ENCODE data around the gene MRPS35. TPM values are rescaled to one million over a fixed set of nuclear protein-coding genes. Genes with fewer than 3 reads are reported as not detected.

Gene MRPS35
- total RNA-seq, 1 donor from 2014 or later, result 31.0 TPM

DNA sequence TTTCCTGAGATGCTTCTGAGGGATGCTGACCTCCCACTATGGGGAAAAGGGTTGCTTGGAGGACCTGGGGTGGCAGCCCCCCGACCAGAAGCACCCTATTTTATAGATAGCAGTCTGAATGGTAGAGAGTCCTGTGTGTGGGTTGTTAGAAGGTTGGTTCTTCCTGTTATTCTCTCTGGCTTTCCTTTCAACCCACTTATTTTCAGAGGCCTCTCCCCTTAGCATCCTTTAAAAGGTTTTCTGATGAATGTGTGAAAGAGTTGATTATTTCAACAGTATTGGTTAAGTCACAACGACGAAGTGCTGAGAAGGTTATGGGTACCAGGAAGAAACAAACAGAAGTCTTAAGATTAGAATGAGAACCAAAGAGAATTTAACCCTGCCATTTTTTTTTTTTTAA lies 90.2 kb downstream of the MRPS35 start:
- no peak for DNase-seq (ENCODE audit: extremely low spot score, unreplicated experiment)
- Mint-ChIP-seq H3K36me3 (ENCODE audit: unreplicated experiment) (peaks cover 24% of the 10 kb centered on the region), H3K4me1 (ENCODE audit: unreplicated experiment) (peaks cover 1% of the 10 kb centered on the region), H3K27me3 (ENCODE audit: unreplicated experiment) (no peaks in the 10 kb centered on the region), H3K27ac (ENCODE audit: unreplicated experiment) (no peak overlapping the region), H3K4me3 (ENCODE audit: unreplicated experiment) (no peak overlapping the region), H3K9me3 (ENCODE audit: unreplicated experiment) (no peaks in the 10 kb centered on the region)
- TF ChIP-seq, protein P1, sequence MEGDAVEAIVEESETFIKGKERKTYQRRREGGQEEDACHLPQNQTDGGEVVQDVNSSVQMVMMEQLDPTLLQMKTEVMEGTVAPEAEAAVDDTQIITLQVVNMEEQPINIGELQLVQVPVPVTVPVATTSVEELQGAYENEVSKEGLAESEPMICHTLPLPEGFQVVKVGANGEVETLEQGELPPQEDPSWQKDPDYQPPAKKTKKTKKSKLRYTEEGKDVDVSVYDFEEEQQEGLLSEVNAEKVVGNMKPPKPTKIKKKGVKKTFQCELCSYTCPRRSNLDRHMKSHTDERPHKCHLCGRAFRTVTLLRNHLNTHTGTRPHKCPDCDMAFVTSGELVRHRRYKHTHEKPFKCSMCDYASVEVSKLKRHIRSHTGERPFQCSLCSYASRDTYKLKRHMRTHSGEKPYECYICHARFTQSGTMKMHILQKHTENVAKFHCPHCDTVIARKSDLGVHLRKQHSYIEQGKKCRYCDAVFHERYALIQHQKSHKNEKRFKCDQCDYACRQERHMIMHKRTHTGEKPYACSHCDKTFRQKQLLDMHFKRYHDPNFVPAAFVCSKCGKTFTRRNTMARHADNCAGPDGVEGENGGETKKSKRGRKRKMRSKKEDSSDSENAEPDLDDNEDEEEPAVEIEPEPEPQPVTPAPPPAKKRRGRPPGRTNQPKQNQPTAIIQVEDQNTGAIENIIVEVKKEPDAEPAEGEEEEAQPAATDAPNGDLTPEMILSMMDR (IDR thresholded peaks at IDR 0.05), result no peak

DNA sequence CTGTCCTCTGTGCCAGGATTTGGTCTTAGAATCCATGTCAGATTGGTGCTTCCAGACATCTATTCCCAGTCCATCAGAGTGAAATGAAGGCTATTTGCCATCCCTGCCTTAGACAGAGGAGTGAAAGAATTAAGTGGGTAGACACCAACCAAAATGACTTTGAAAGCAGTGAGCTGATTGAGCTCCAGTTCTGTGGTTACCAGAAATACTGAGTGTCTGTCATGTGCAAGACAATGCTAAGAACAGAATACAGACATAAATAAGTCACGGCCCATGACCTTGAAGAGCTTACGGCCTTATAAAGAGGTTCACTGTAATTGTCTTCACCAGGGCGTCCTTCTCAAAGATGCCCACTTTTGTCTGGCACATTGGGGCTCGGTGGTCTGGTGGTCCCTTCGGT lies 91.0 kb downstream of the MRPS35 start:
- Mint-ChIP-seq H3K4me1 (ENCODE audit: unreplicated experiment) (peaks cover 1% of the 10 kb centered on the region), H3K27ac (ENCODE audit: unreplicated experiment) (no peak overlapping the region), H3K27me3 (ENCODE audit: unreplicated experiment) (no peaks in the 10 kb centered on the region), H3K4me3 (ENCODE audit: unreplicated experiment) (no peak overlapping the region), H3K36me3 (ENCODE audit: unreplicated experiment) (peaks cover 20% of the 10 kb centered on the region), H3K9me3 (ENCODE audit: unreplicated experiment) (no peaks in the 10 kb centered on the region)
- no peak for DNase-seq (ENCODE audit: extremely low spot score, unreplicated experiment)
- TF ChIP-seq, protein P1 (IDR thresholded peaks at IDR 0.05), result no peak

DNA sequence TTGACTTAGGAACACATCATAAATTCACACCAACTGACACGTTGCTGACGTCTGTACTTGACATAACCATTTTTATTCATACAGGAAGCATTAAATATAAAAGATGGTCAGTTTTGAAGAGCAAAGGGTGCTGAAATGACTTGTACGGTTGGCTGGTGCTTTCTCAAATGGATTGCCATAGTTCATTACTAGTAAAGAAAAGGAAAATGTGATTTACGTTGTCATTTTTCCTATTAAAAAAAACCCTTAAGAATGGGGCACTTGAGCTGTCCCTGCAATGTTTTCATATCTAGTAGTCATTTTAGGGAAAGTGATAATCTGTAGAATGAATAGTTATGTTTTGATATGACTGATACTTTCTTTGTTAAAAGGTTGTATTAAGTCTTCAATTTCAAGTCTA lies 91.9 kb downstream of the MRPS35 start:
- no peak overlapping the region for H3K27ac Mint-ChIP-seq (ENCODE audit: unreplicated experiment)
- TF ChIP-seq, protein P1 (IDR thresholded peaks at IDR 0.05), result no peak
- H3K4me1 Mint-ChIP-seq (ENCODE audit: unreplicated experiment), result peaks cover 1% of the 10 kb centered on the region
- DNase-seq (ENCODE audit: extremely low spot score, unreplicated experiment), result no peak
- no peaks in the 10 kb centered on the region for H3K27me3 Mint-ChIP-seq (ENCODE audit: unreplicated experiment)
- H3K4me3 Mint-ChIP-seq (ENCODE audit: unreplicated experiment), result no peak overlapping the region
- H3K9me3 Mint-ChIP-seq (ENCODE audit: unreplicated experiment), result no peaks in the 10 kb centered on the region
- H3K36me3 Mint-ChIP-seq (ENCODE audit: unreplicated experiment), result peaks cover 11% of the 10 kb centered on the region

GRCh38 chr12:27802936-27803335 lies 92.3 kb downstream of the MRPS35 start:
- DNase-seq (ENCODE audit: extremely low spot score, unreplicated experiment), result no peak
- Mint-ChIP-seq H3K4me1 (ENCODE audit: unreplicated experiment) (peaks cover 1% of the 10 kb centered on the region), H3K9me3 (ENCODE audit: unreplicated experiment) (no peaks in the 10 kb centered on the region), H3K36me3 (ENCODE audit: unreplicated experiment) (peaks cover 8% of the 10 kb centered on the region), H3K27me3 (ENCODE audit: unreplicated experiment) (no peaks in the 10 kb centered on the region), H3K4me3 (ENCODE audit: unreplicated experiment) (no peak overlapping the region), H3K27ac (ENCODE audit: unreplicated experiment) (no peak overlapping the region)
- TF ChIP-seq, protein P1 (IDR thresholded peaks at IDR 0.05), result no peak

DNA sequence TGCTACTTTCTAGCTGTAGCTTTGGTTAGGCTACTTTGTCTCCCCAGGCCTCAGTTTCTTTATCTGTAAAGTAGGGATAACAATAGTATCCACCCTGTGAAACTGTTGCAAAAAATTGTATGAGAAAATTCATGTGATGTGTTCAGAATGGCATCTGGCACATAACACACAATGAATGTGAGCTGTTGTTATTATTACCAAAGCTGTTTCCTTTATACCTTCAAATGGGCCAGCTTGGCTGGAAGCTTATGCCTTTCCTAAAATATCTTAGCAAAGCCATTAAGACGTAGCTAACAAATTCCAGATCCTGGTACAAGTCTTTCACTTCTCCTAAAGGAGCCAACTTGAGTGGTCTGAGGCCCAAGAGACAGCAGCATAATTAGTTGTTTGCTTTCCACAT lies 94.6 kb downstream of the MRPS35 start:
- TF ChIP-seq, protein P1 (IDR thresholded peaks at IDR 0.05), result no peak
- Mint-ChIP-seq H3K4me1 (ENCODE audit: unreplicated experiment) (peaks cover 1% of the 10 kb centered on the region), H3K36me3 (ENCODE audit: unreplicated experiment) (peaks cover 3% of the 10 kb centered on the region), H3K27ac (ENCODE audit: unreplicated experiment) (no peak overlapping the region), H3K4me3 (ENCODE audit: unreplicated experiment) (no peak overlapping the region), H3K9me3 (ENCODE audit: unreplicated experiment) (no peaks in the 10 kb centered on the region), H3K27me3 (ENCODE audit: unreplicated experiment) (no peaks in the 10 kb centered on the region)
- DNase-seq (ENCODE audit: extremely low spot score, unreplicated experiment), result no peak

Other genes with a start within 250 kb of the MRPS35 start
- 81.5 and 84.1 TPM in 2 replicates for gene PPFIBP1, start 186.6 kb upstream of the MRPS35 start, total RNA-seq
- gene REP15, start 14.4 kb upstream of the MRPS35 start, total RNA-seq, result 1.4 and 1.6 TPM in 2 replicates
- gene KLHL42, start 69.4 kb downstream of the MRPS35 start, total RNA-seq, result 29.2 TPM in 2 replicates
- not detected in 2 replicates for gene MANSC4, start 69.4 kb downstream of the MRPS35 start, total RNA-seq

Measured in osteocyte (in vitro differentiated cells).